Mesothelial cell of epicardium (in vitro differentiated cells): Measurements from ENCODE around the gene ITIH3. TPM values are rescaled to one million over a fixed set of nuclear protein-coding genes. Genes with fewer than 3 reads are reported as not detected.

Source experiments
- DNase-seq, 2 experiments: peaks; one replicate each; pipeline ENCODE4 v3.0.0; 2021; ENCODE audit warnings: low spot score in 2 of 2; ENCODE audit not compliant: unreplicated experiment in 2 of 2
- H3K27ac Mint-ChIP-seq: 2 replicates; pipeline ENCODE4 v1.8.0; 2021; ENCODE audit warnings: mixed read lengths
- H3K27me3 Mint-ChIP-seq: 2 replicates; pipeline ENCODE4 v1.8.0; 2021; ENCODE audit warnings: low read depth, mixed read lengths
- H3K36me3 Mint-ChIP-seq: 2 replicates; pipeline ENCODE4 v1.8.0; 2021; ENCODE audit warnings: mixed read lengths
- H3K4me1 Mint-ChIP-seq: 2 replicates; pipeline ENCODE4 v1.8.0; 2021; ENCODE audit warnings: mixed read lengths
- H3K4me3 Mint-ChIP-seq: 2 replicates; pipeline ENCODE4 v1.8.0; 2021; ENCODE audit warnings: mild to moderate bottlenecking, moderate library complexity, mixed read lengths
- H3K9me3 Mint-ChIP-seq: 2 replicates; pipeline ENCODE4 v1.8.0; 2021; ENCODE audit warnings: mixed read lengths
- total RNA-seq: library from RNA; stranded (reverse); gene quantifications from 3 replicates; pipeline ENCODE4 v1.2.1, GENCODE V29; 2021
- TF ChIP-seq, protein P1 (sequence below): fragments of 200-600 bp; sonication (generic); IDR thresholded peaks from one replicate; pipeline ENCODE4 v1.5.0; 2021; ENCODE audit warnings: antibody characterized with exemption; ENCODE audit not compliant: unreplicated experiment

ITIH3 gene
- total RNA-seq, 1 donor from 2014 or later: 22.4 TPM

DNA sequence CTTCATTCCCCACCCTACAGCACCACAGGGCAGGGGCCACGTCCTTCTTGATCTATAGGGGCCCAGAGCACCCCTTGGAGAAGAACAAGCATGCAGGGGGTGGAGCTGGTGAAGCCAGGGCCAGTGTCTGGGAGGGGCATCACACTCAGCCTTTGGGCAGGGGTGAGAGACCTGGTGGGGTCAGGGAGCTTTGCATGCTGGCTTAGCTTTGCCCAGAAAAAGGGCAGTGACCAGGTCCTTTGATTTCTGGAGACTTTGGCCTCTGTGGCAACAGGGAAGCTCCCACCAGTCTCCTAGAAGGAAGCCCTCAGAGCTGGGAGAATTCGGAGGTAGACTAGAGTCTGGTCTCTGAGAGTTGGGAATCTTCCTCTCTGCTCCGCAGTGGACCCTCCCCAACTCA is 34.9 kb downstream of the ITIH3 start:
- Mint-ChIP-seq H3K36me3 (no peaks in the 10 kb centered on the region), H3K27me3 (no peaks in the 10 kb centered on the region), H3K27ac (no peak overlapping the region), H3K9me3 (no peaks in the 10 kb centered on the region), H3K4me3 (no peak overlapping the region), H3K4me1 (peaks cover 2% of the 10 kb centered on the region)
- TF ChIP-seq, protein P1, sequence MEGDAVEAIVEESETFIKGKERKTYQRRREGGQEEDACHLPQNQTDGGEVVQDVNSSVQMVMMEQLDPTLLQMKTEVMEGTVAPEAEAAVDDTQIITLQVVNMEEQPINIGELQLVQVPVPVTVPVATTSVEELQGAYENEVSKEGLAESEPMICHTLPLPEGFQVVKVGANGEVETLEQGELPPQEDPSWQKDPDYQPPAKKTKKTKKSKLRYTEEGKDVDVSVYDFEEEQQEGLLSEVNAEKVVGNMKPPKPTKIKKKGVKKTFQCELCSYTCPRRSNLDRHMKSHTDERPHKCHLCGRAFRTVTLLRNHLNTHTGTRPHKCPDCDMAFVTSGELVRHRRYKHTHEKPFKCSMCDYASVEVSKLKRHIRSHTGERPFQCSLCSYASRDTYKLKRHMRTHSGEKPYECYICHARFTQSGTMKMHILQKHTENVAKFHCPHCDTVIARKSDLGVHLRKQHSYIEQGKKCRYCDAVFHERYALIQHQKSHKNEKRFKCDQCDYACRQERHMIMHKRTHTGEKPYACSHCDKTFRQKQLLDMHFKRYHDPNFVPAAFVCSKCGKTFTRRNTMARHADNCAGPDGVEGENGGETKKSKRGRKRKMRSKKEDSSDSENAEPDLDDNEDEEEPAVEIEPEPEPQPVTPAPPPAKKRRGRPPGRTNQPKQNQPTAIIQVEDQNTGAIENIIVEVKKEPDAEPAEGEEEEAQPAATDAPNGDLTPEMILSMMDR: no peak
- no peak for DNase-seq

DNA sequence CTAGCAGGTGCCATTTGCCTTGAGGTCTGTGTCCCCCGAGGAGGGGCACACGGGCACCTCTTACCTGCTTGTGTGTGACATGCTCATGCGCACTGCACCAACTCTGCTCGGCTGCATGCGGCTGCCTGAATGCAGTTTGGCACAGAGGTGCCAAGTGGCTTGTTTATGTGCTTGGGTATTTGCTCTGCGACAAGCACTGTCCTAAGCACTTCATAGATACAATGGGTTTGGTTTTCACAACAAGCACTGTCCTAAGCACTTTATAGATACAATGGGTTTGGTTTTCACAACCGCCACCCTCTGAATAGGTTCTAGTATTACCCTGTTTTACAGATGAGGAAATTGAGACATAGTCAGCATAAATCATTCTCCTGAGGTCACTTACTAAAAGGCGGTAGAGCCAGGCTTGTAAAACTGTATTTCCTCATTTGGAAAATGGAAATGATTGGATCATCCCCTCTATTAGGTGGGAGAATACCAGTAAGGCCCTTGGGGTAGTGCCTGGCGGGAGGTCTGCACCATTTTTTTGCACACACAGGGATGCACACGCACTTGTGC is 35.4 kb downstream of the ITIH3 start:
- DNase-seq: no peak
- H3K27me3 Mint-ChIP-seq: no peaks in the 10 kb centered on the region
- TF ChIP-seq, protein P1: no peak
- H3K27ac Mint-ChIP-seq: no peak overlapping the region
- no peaks in the 10 kb centered on the region for H3K36me3 Mint-ChIP-seq
- no peak overlapping the region for H3K4me3 Mint-ChIP-seq
- no peaks in the 10 kb centered on the region for H3K9me3 Mint-ChIP-seq
- peaks cover 2% of the 10 kb centered on the region for H3K4me1 Mint-ChIP-seq

DNA sequence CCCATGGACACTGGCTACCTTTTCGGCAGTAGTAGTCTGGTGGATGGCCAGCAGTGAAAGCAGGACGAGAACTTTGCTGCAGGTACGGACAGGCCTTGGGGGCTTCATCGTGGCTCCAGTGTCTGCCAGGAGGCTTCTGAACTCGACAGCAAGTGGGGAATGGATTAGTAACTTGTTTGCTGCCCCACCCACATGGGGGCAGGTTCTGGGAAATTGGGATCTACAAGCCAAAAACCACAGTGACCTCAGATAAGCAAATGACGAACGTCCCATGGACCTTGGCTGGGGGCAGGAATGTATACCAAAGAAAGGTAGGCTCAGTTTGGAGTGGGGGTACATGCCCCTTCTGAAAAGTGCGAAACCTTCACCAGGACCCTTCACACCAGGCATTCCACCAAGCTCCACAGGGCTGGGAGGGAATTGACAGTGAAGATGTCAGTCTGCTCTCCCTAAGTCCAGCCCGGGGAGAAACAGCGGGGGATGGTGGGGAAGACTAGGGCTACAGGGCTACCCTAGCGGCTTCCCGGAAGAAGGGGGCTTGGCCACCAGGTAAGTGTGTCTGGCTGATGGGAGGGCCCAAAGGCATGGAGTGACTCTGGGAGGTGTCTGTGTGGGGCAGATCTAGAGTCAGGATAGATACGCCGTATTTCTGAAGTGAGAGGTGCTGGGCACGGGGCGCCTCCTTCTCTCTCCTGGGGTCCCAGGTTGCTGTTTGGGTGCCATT is 36.1 kb downstream of the ITIH3 start, which contains the start of gene ITIH4:
Gene ITIH4, minus strand, starts transcription at position 138 of the 724 bp plus-strand sequence. Its CDS starts 30 bp downstream, at position 108.
- Mint-ChIP-seq H3K27ac (no peak within 1 kb of the TSS), H3K4me1 (peaks cover 2% of the 10 kb centered on the region), H3K36me3 (no peaks in the 10 kb centered on the region), H3K4me3 (no peak within 1 kb of the TSS), H3K9me3 (no peaks in the 10 kb centered on the region), H3K27me3 (no peaks in the 10 kb centered on the region)
- TF ChIP-seq, protein P1: no peak
- no peak for DNase-seq

DNA sequence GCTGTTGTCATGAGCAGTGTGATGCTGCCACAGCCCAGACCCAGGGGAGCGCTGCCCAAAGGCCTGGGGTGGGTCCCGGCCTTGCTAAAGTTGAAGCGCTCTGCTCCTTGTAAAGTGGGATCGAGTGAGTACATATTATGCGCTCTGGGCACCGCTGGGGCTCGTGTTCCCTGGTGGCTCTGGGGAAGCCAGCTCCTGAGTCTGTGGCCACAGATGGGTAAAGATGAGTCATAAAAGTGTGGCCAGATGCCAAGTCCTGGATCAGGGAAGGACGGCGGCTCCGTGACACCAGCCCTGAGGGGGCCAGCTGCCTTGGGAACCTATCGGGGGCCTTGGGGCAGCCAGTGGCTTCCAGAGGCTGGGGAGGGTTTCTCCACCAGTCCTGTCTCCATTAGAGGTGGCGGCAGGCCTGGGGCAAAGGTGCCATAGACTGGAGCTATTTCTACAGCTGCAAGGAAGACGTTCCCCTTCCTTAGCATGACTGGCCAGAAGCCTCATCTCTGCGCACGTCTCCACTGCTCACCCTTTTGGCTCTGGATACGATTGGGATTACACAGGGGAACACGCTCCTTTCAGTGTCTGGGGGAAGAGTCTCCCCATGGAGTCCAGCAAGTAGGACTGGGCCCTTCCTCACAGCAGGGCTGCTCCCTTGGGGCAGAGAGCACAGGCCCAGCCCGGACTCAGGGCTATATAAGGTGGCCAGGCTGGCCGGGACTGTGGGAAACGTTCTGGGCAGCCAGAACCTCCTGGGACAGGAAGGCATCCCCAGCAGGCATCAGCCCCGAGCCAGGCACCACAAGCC is 37.1 kb downstream of the ITIH3 start:
- DNase-seq: no peak
- H3K9me3 Mint-ChIP-seq: no peaks in the 10 kb centered on the region
- H3K4me1 Mint-ChIP-seq: peaks cover 2% of the 10 kb centered on the region
- TF ChIP-seq, protein P1: no peak
- no peak overlapping the region for H3K27ac Mint-ChIP-seq
- no peaks in the 10 kb centered on the region for H3K27me3 Mint-ChIP-seq
- H3K36me3 Mint-ChIP-seq: no peaks in the 10 kb centered on the region
- H3K4me3 Mint-ChIP-seq: no peak overlapping the region

GRCh38 chr3:52833202-52833601 is 38.6 kb downstream of the ITIH3 start:
- no peaks in the 10 kb centered on the region for H3K9me3 Mint-ChIP-seq
- no peak overlapping the region for H3K4me3 Mint-ChIP-seq
- no peak for DNase-seq
- no peaks in the 10 kb centered on the region for H3K27me3 Mint-ChIP-seq
- no peaks in the 10 kb centered on the region for H3K36me3 Mint-ChIP-seq
- no peak overlapping the region for H3K27ac Mint-ChIP-seq
- TF ChIP-seq, protein P1: no peak
- H3K4me1 Mint-ChIP-seq: peaks cover 2% of the 10 kb centered on the region
